ENCODE data around the gene EML6. TPM values are rescaled to one million over a fixed set of nuclear protein-coding genes. Genes with fewer than 3 reads are reported as not detected.

EML6 gene
- total RNA-seq, 2 donors from 2014 or later: 1.4 to 2.1 TPM

- Histone ChIP-seq H3K27me3 (ENCODE audit: control insufficient read depth, insufficient read depth, low read length, poor library complexity, severe bottlenecking) (no peaks in the 10 kb centered on the region), H3K27ac (ENCODE audit: low read depth, low read length) (no peak overlapping the region), H3K36me3 (ENCODE audit: control insufficient read depth, insufficient read depth, low read length) (no peaks in the 10 kb centered on the region), H3K4me3 (ENCODE audit: low read length) (no peak overlapping the region), H3K9ac (ENCODE audit: extremely low read depth, low read length, poor library complexity, severe bottlenecking) (no peak overlapping the region), H3K4me1 (ENCODE audit: control insufficient read depth, insufficient read depth, low read length) (no peaks in the 10 kb centered on the region), H3K9me3 (ENCODE audit: control insufficient read depth, low read length) (no peaks in the 10 kb centered on the region)
- no peaks in the 10 kb centered on the region for H3K4me1 Mint-ChIP-seq
- no peaks in the 10 kb centered on the region for H3K27me3 Mint-ChIP-seq (ENCODE audit: insufficient read depth)
- TF ChIP-seq, protein P1, sequence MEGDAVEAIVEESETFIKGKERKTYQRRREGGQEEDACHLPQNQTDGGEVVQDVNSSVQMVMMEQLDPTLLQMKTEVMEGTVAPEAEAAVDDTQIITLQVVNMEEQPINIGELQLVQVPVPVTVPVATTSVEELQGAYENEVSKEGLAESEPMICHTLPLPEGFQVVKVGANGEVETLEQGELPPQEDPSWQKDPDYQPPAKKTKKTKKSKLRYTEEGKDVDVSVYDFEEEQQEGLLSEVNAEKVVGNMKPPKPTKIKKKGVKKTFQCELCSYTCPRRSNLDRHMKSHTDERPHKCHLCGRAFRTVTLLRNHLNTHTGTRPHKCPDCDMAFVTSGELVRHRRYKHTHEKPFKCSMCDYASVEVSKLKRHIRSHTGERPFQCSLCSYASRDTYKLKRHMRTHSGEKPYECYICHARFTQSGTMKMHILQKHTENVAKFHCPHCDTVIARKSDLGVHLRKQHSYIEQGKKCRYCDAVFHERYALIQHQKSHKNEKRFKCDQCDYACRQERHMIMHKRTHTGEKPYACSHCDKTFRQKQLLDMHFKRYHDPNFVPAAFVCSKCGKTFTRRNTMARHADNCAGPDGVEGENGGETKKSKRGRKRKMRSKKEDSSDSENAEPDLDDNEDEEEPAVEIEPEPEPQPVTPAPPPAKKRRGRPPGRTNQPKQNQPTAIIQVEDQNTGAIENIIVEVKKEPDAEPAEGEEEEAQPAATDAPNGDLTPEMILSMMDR (conservative IDR thresholded peaks at IDR 0.05): no peak
- H3K4me3 Mint-ChIP-seq: no peak overlapping the region
- H3K36me3 Mint-ChIP-seq (ENCODE audit: low read depth): no peaks in the 10 kb centered on the region
- WGBS, 2 experiments (ENCODE audit: insufficient coverage in 1 of 2, insufficient read length in 1 of 2): 85 to 87% methylated on average over 6 of the region's 6 CpGs
- no peak overlapping the region for H3K27ac Mint-ChIP-seq
- no peaks in the 10 kb centered on the region for H3K9me3 Mint-ChIP-seq
- DNase-seq: no peak
These were observed 42.9 kb upstream of the EML6 start for GRCh38 chr2:54680397-54681041.

GRCh38 chr2:54681416-54681815, 42.0 kb upstream of the EML6 start:
- Histone ChIP-seq H3K9me3 (ENCODE audit: control insufficient read depth, low read length) (no peaks in the 10 kb centered on the region), H3K27me3 (ENCODE audit: control insufficient read depth, insufficient read depth, low read length, poor library complexity, severe bottlenecking) (no peaks in the 10 kb centered on the region), H3K4me1 (ENCODE audit: control insufficient read depth, insufficient read depth, low read length) (no peaks in the 10 kb centered on the region), H3K9ac (ENCODE audit: extremely low read depth, low read length, poor library complexity, severe bottlenecking) (no peak overlapping the region), H3K27ac (ENCODE audit: low read depth, low read length) (no peak overlapping the region), H3K4me3 (ENCODE audit: low read length) (no peak overlapping the region), H3K36me3 (ENCODE audit: control insufficient read depth, insufficient read depth, low read length) (no peaks in the 10 kb centered on the region)
- Mint-ChIP-seq H3K27me3 (ENCODE audit: insufficient read depth) (no peaks in the 10 kb centered on the region), H3K4me3 (no peak overlapping the region), H3K36me3 (ENCODE audit: low read depth) (no peaks in the 10 kb centered on the region), H3K9me3 (no peaks in the 10 kb centered on the region), H3K4me1 (no peaks in the 10 kb centered on the region), H3K27ac (no peak overlapping the region)
- TF ChIP-seq, protein P1 (conservative IDR thresholded peaks at IDR 0.05): no peak
- no peak for DNase-seq
- 91 to 100% methylated on average over 4 to 6 of the region's 6 CpGs for WGBS, 2 experiments (ENCODE audit: insufficient coverage in 1 of 2, insufficient read length in 1 of 2)

DNA sequence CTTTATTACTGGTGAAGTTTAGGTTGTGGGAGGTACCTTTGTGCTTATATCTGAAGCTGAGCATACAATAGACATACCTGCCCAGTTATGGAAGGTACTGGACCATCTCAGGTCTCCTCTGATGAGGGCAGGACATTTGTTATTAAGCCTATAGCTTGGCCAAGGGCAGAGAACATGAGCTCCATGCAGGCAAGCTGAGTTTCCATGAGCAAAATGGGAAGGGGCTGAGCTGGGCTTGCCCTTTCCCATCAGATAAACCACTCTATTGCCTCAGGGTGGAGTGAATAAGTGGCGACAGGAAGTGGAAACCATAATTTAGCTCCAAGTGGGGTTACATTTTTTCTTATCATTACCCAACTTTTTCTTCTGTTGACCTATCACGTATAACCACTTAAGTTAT, 39.9 kb upstream of the EML6 start:
- Histone ChIP-seq H3K9me3 (ENCODE audit: control insufficient read depth, low read length) (no peaks in the 10 kb centered on the region), H3K4me1 (ENCODE audit: control insufficient read depth, insufficient read depth, low read length) (no peaks in the 10 kb centered on the region), H3K9ac (ENCODE audit: extremely low read depth, low read length, poor library complexity, severe bottlenecking) (no peak overlapping the region), H3K27me3 (ENCODE audit: control insufficient read depth, insufficient read depth, low read length, poor library complexity, severe bottlenecking) (no peaks in the 10 kb centered on the region), H3K36me3 (ENCODE audit: control insufficient read depth, insufficient read depth, low read length) (no peaks in the 10 kb centered on the region), H3K4me3 (ENCODE audit: low read length) (no peak overlapping the region), H3K27ac (ENCODE audit: low read depth, low read length) (no peak overlapping the region)
- H3K36me3 Mint-ChIP-seq (ENCODE audit: low read depth): no peaks in the 10 kb centered on the region
- no peak overlapping the region for H3K27ac Mint-ChIP-seq
- no peaks in the 10 kb centered on the region for H3K4me1 Mint-ChIP-seq
- H3K4me3 Mint-ChIP-seq: no peak overlapping the region
- DNase-seq: no peak
- WGBS, 2 experiments (ENCODE audit: insufficient coverage in 1 of 2, insufficient read length in 1 of 2): 100% methylated on average over 1 of the region's 2 CpGs; no CpG with 5 or more reads in 1 of the 2 experiments
- TF ChIP-seq, protein P1 (conservative IDR thresholded peaks at IDR 0.05): no peak
- no peaks in the 10 kb centered on the region for H3K9me3 Mint-ChIP-seq
- H3K27me3 Mint-ChIP-seq (ENCODE audit: insufficient read depth): no peaks in the 10 kb centered on the region

All from endodermal cell (in vitro differentiated cells).